HEK293 (cell line): Measurements from ENCODE around the gene ICAM1.

Source experiments
- CTCF ChIA-PET: fragments of 350-600 bp; formaldehyde crosslinking; extraction: SDS; loops from one replicate; lab custom pipeline; 2021; ENCODE audit warnings: antibody characterized with exemption; lab: Yijun Ruan, JAX
- POLR2A ChIA-PET: fragments of 300-600 bp; formaldehyde crosslinking; extraction: SDS; loops from one replicate; lab custom pipeline; 2020; ENCODE audit warnings: antibody characterized with exemption, inconsistent platforms; lab: Yijun Ruan, JAX
- H3K27ac ChIP-seq: fragments of 200-500 bp; sonication (Bioruptor generic); 2 replicates; pipeline ENCODE4 v1.5.1; 2014; ENCODE audit warnings: low read depth, low read length, control low read depth, inconsistent platforms; ENCODE audit errors: extremely low read depth
- H3K36me3 ChIP-seq, 2 experiments: fragments of 200-500 bp in 1 of 2; sonication (Bioruptor generic) in 1 of 2; 1 replicate in 1 of 2; 2 replicates in 1 of 2; pipeline ENCODE4 v1.5.1; 2014 to 2017; ENCODE audit warnings: inconsistent platforms in 2 of 2, low read length in 2 of 2; ENCODE audit not compliant: control insufficient read depth in 2 of 2, insufficient read depth in 1 of 2
- H3K4me1 ChIP-seq: fragments of 200-500 bp; sonication (Bioruptor generic); 2 replicates; pipeline ENCODE4 v1.5.1; 2014; ENCODE audit warnings: mild to moderate bottlenecking, low read length, inconsistent platforms; ENCODE audit not compliant: control insufficient read depth, insufficient read depth
- H3K4me3 ChIP-seq: 2 replicates; pipeline ENCODE4 v1.5.1; 2011; ENCODE audit warnings: low read depth, mild to moderate bottlenecking, control low read depth, low read length, moderate library complexity
- H3K9me3 ChIP-seq: fragments of 200-500 bp; sonication (Bioruptor generic); 2 replicates; pipeline ENCODE4 v1.5.1; 2014; ENCODE audit warnings: low read depth, low read length, inconsistent platforms; ENCODE audit not compliant: control insufficient read depth, insufficient read depth
- GLI4 ChIP-seq: fragments of 450-650 bp; formaldehyde crosslinking; IDR thresholded peaks from 2 replicates; pipeline ENCODE4 v1.5.1; 2016; ENCODE audit warnings: missing biosample characterization, missing genetic modification characterization
- HOXD13 ChIP-seq: sonication (generic); formaldehyde crosslinking; IDR thresholded peaks from 2 replicates; pipeline ENCODE4 v1.8.0; 2022; ENCODE audit warnings: missing genetic modification reagents, borderline replicate concordance
- KLF8 ChIP-seq: fragments of 450-650 bp; formaldehyde crosslinking; IDR thresholded peaks from 2 replicates; pipeline ENCODE4 v1.5.1; 2016; ENCODE audit warnings: missing biosample characterization, missing genetic modification characterization
- KLF9 ChIP-seq: fragments of 450-650 bp; formaldehyde crosslinking; IDR thresholded peaks from 2 replicates; pipeline ENCODE4 v1.5.1; 2016; ENCODE audit warnings: missing biosample characterization, missing genetic modification characterization, low read depth
- SCRT2 ChIP-seq: fragments of 450-650 bp; formaldehyde crosslinking; IDR thresholded peaks from 2 replicates; pipeline ENCODE4 v1.5.1; 2016; ENCODE audit warnings: missing biosample characterization, missing genetic modification characterization
- SETDB1 ChIP-seq: IDR thresholded peaks from one replicate; pipeline ENCODE4 v1.6.1; 2017; ENCODE audit warnings: mild to moderate bottlenecking, low read length, moderate library complexity, mixed read lengths; ENCODE audit not compliant: insufficient read length
- SP2 ChIP-seq: fragments of 450-650 bp; formaldehyde crosslinking; IDR thresholded peaks from 2 replicates; pipeline ENCODE4 v1.5.1; 2016; ENCODE audit warnings: missing biosample characterization, missing genetic modification characterization
- SP7 ChIP-seq: fragments of 450-650 bp; formaldehyde crosslinking; IDR thresholded peaks from 2 replicates; pipeline ENCODE4 v1.5.1; 2016; ENCODE audit warnings: missing biosample characterization, missing genetic modification characterization
- ZBTB11 ChIP-seq: fragments of 450-650 bp; formaldehyde crosslinking; conservative IDR thresholded peaks from 2 replicates; pipeline ENCODE4 v1.5.1; 2016; ENCODE audit warnings: low read depth, missing biosample characterization, missing genetic modification characterization
- ZBTB20 ChIP-seq: fragments of 450-650 bp; formaldehyde crosslinking; IDR thresholded peaks from 2 replicates; pipeline ENCODE4 v1.5.1; 2016; ENCODE audit warnings: missing biosample characterization, missing genetic modification characterization
- ZFHX2 ChIP-seq: fragments of 450-650 bp; formaldehyde crosslinking; conservative IDR thresholded peaks from 2 replicates; pipeline ENCODE4 v1.5.1; 2016; ENCODE audit warnings: missing biosample characterization, missing genetic modification characterization
- ZFP3 ChIP-seq: fragments of 450-650 bp; formaldehyde crosslinking; IDR thresholded peaks from 2 replicates; pipeline ENCODE4 v1.5.1; 2016; ENCODE audit warnings: low read depth, missing biosample characterization, missing genetic modification characterization
- ZNF274 ChIP-seq, 2 experiments: fragments of 200-500 bp in 1 of 2; fragments of 450-650 bp in 1 of 2; sonication (Bioruptor generic) in 1 of 2; formaldehyde crosslinking in 1 of 2; IDR thresholded peaks; 2 replicates each; pipeline versions ENCODE4 v1.5.1 to v1.6.1; 2014 to 2016; ENCODE audit warnings: borderline replicate concordance in 1 of 2, inconsistent platforms in 1 of 2, low read length in 1 of 2, missing biosample characterization in 1 of 2, missing genetic modification characterization in 1 of 2
- ZNF362 ChIP-seq: fragments of 450-650 bp; formaldehyde crosslinking; IDR thresholded peaks from 2 replicates; pipeline ENCODE4 v1.5.1; 2016; ENCODE audit warnings: missing biosample characterization, missing genetic modification characterization
- ZNF416 ChIP-seq: fragments of 450-650 bp; formaldehyde crosslinking; IDR thresholded peaks from 2 replicates; pipeline ENCODE4 v1.5.1; 2016; ENCODE audit warnings: missing biosample characterization, missing genetic modification characterization
- ZNF654 ChIP-seq: fragments of 450-650 bp; formaldehyde crosslinking; IDR thresholded peaks from 2 replicates; pipeline ENCODE4 v1.5.1; 2016; ENCODE audit warnings: low read depth, missing biosample characterization, missing genetic modification characterization
- ZNF791 ChIP-seq: fragments of 450-650 bp; formaldehyde crosslinking; IDR thresholded peaks from 2 replicates; pipeline ENCODE4 v1.5.1; 2016; ENCODE audit warnings: missing biosample characterization, missing genetic modification characterization
- ZNF843 ChIP-seq: fragments of 450-650 bp; formaldehyde crosslinking; IDR thresholded peaks from 2 replicates; pipeline ENCODE4 v1.5.1; 2016; ENCODE audit warnings: missing biosample characterization, missing genetic modification characterization
- TF ChIP-seq, protein P1 (sequence below): fragments of 450-650 bp; formaldehyde crosslinking; IDR thresholded peaks from 2 replicates; pipeline ENCODE4 v1.5.1; 2016; ENCODE audit warnings: missing biosample characterization, missing genetic modification characterization
- TF ChIP-seq, protein P2 (sequence below): fragments of 450-650 bp; formaldehyde crosslinking; IDR thresholded peaks from 2 replicates; pipeline ENCODE4 v1.5.1; 2016; ENCODE audit warnings: missing biosample characterization, missing genetic modification characterization

The ICAM1 gene

DNA sequence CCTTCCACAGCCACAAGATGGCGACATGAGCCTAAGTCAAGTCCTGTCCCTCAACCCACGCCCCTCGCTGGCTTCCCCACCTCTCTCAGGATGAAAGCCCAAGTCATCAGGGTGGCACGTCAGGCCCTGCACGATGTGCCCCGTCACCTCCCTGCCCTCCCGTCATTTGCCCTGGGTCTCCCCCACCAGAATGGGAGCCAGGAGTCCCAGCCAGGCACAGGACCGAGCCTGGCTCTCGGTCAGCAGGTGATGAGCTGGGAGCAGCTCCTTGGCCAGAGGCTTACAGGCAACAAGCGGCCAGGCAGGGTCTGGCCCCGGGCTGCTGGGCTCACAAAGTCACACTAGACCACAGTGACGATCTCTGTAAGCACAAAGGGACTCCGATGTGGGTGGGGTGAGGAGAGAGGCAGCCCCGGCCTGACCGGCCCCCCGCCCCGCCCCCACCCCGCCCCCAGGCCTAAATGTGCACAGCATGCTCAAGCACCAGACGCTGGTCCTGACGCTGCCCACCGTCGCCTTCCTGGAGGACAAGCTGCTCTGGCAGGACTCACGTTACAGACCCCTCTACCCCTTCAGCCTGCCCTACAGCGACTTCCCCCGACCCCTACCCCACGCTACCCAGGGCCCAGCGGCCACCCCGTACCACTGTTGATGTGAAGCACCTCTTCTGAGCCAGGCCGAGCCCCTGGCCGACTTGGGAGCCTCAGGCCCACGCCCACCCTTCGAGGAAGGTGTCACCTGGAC lies 11.6 kb upstream of the ICAM1 start (continued):
- TF ChIP-seq ZBTB20 (no peak), ZNF791 (no peak), KLF8 (tag by site-specific recombination) (0 out of 2 replicates have a peak, but pooled peaks have one; percentile 2), ZNF654 (tag by site-specific recombination) (peak; percentile 80), SETDB1 (no peak), ZFHX2 (tag by site-specific recombination) (peak; percentile 67), ZNF274 (IDR thresholded peaks at IDR 0.05; ENCODE audit: low read length) (no peak), ZNF274 (tag by site-specific recombination; IDR thresholded peaks at IDR 0.05; ENCODE audit: borderline replicate concordance) (no peak), HOXD13 (CRISPR knock-in tag) (no peak), SP2 (tag by site-specific recombination) (no peak), SP7 (peak; percentile 42; the same call in 1 of the 2 replicates), ZBTB11 (tag by site-specific recombination) (no peak), ZNF362 (tag by site-specific recombination) (0 out of 2 replicates have a peak, but pooled peaks have one; percentile 13), KLF9 (0 out of 2 replicates have a peak, but pooled peaks have one; percentile 32)
- TF ChIP-seq, protein P1, sequence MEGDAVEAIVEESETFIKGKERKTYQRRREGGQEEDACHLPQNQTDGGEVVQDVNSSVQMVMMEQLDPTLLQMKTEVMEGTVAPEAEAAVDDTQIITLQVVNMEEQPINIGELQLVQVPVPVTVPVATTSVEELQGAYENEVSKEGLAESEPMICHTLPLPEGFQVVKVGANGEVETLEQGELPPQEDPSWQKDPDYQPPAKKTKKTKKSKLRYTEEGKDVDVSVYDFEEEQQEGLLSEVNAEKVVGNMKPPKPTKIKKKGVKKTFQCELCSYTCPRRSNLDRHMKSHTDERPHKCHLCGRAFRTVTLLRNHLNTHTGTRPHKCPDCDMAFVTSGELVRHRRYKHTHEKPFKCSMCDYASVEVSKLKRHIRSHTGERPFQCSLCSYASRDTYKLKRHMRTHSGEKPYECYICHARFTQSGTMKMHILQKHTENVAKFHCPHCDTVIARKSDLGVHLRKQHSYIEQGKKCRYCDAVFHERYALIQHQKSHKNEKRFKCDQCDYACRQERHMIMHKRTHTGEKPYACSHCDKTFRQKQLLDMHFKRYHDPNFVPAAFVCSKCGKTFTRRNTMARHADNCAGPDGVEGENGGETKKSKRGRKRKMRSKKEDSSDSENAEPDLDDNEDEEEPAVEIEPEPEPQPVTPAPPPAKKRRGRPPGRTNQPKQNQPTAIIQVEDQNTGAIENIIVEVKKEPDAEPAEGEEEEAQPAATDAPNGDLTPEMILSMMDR: peak; percentile 85
- TF ChIP-seq, protein P2, sequence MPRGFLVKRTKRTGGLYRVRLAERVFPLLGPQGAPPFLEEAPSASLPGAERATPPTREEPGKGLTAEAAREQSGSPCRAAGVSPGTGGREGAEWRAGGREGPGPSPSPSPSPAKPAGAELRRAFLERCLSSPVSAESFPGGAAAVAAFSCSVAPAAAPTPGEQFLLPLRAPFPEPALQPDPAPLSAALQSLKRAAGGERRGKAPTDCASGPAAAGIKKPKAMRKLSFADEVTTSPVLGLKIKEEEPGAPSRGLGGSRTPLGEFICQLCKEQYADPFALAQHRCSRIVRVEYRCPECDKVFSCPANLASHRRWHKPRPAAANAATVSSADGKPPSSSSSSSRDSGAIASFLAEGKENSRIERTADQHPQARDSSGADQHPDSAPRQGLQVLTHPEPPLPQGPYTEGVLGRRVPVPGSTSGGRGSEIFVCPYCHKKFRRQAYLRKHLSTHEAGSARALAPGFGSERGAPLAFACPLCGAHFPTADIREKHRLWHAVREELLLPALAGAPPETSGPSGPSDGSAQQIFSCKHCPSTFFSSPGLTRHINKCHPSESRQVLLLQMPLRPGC (tag by site-specific recombination): no peak

DNA sequence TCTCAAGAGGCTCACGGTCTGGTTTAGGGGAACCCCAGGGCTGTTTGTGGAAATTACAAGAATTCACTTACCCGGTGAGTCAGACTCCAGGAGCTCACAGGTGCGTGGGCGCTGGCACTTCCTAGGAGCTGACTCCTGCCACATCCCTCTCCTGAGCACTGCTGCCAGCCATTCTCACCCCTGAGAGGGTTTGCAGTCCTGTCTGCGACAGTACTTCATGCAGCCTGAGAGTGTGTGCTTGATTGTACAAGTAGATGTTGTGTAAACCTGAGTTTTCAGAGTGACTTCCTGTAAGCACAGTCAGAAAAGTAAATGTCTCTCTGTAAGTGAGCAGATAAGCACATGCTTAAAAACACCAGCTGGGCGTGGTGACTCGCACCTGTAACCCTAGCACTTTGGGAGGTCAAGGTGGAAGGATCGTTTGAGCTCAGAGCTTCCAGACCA lies 10.8 kb upstream of the ICAM1 start:
- TF ChIP-seq SCRT2 (tag by site-specific recombination): peak; percentile 71
- TF ChIP-seq ZNF843 (tag by site-specific recombination): no peak
- TF ChIP-seq ZNF274 (IDR thresholded peaks at IDR 0.05; ENCODE audit: low read length): no peak
- TF ChIP-seq ZNF274 (tag by site-specific recombination; IDR thresholded peaks at IDR 0.05; ENCODE audit: borderline replicate concordance): no peak
- TF ChIP-seq ZFHX2 (tag by site-specific recombination): 0 out of 2 replicates have a peak, but pooled peaks have one; percentile 20
- no peak for TF ChIP-seq GLI4 (tag by site-specific recombination)
- TF ChIP-seq ZFP3: no peak
- no peak for TF ChIP-seq ZNF416 (tag by site-specific recombination)
- TF ChIP-seq KLF8 (tag by site-specific recombination): no peak
- no peak overlapping the region for H3K4me3 ChIP-seq
- no peaks in the 10 kb centered on the region for H3K9me3 ChIP-seq
- CTCF ChIA-PET: interaction anchor here (0.6 to 7.9 kb wide), 18 partner anchors 9 to 329 kb away, joined by 3 to 141 read pairs (median 6); partner anchors contain the start of genes ICAM1, MRPL4, PPAN and RAVER1
- POLR2A ChIA-PET: interaction anchor here (0.6 to 2.7 kb wide), 7 partner anchors 10 to 129 kb away, joined by 3 to 24 read pairs (median 4); partner anchors contain the start of genes ICAM5 and TYK2
- peaks cover 10 to 45% of the 10 kb centered on the region in 2 experiments; a peak in 2 of 3 replicates for H3K36me3 ChIP-seq
- H3K4me1 ChIP-seq: no peaks in the 10 kb centered on the region
- no peak overlapping the region for H3K27ac ChIP-seq
